K562 (cell line): ENCODE results near the gene R3HDM2. TPM values are rescaled to one million over a fixed set of nuclear protein-coding genes. Genes with fewer than 3 reads are reported as not detected.

ENCODE experiments used
- ATAC-seq: fragments of 200-7000 bp; cut with Tn5 transposase; 3 replicates; pipeline ENCODE4 v1.9.1; 2020; ENCODE audit warnings: moderate library complexity
- BruUV-seq: library from RNA; stranded (reverse); fragments of 400-500 nt; replicated peaks from 2 replicates; lab custom pipeline; 2021; lab: Mats Ljungman, UMichigan
- CTCF ChIA-PET: fragments of 300-600 bp; formaldehyde crosslinking; extraction: SDS; loops from one replicate; lab custom pipeline; 2021; ENCODE audit warnings: low intra/inter-chr PET ratio; lab: Yijun Ruan, JAX
- POLR2A ChIA-PET: fragments of 300-600, 350-650 bp; sonication (Branson Sonifier 250); formaldehyde crosslinking; extraction: SDS; loops from one replicate; lab custom pipeline; 2021; ENCODE audit warnings: antibody characterized with exemption, inconsistent platforms; lab: Yijun Ruan, JAX
- DNase-seq, 4 experiments: peaks; one replicate each; pipeline versions ENCODE4 v3.0.0 to v3.0.0-alpha.2; 2011 to 2018; ENCODE audit warnings: low spot score in 3 of 4, mixed read lengths in 3 of 4; ENCODE audit errors: extremely low read depth in 1 of 4
- FAIRE-seq: peaks from 2 replicates; lab custom pipeline; 2011; peaks lifted over from hg19 to GRCh38; lab: Jason Lieb, UNC
- H2AFZ ChIP-seq: 2 replicates; pipeline ENCODE4 v1.6.0; 2011; ENCODE audit warnings: low read depth, low read length, control low read depth, inconsistent platforms
- H3K27ac ChIP-seq: fragments of 200-600 bp; 3 replicates; pipeline ENCODE4 v1.8.0; 2011; ENCODE audit warnings: low read depth, mild to moderate bottlenecking, control low read depth, inconsistent platforms, low read length, moderate library complexity, mixed read lengths; ENCODE audit errors: extremely low read depth
- H3K27me3 ChIP-seq, 2 experiments: fragments of 300-600 bp in 1 of 2; 2 replicates in 1 of 2; 3 replicates in 1 of 2; pipeline versions ENCODE4 v1.6.0 to v1.8.0; 2011; ENCODE audit warnings: inconsistent platforms in 2 of 2, low read length in 2 of 2, mild to moderate bottlenecking in 1 of 2, mixed read lengths in 1 of 2, moderate library complexity in 1 of 2; ENCODE audit not compliant: control insufficient read depth in 2 of 2, insufficient read depth in 2 of 2
- H3K36me3 ChIP-seq: fragments of 300-600 bp; 3 replicates; pipeline ENCODE4 v1.8.0; 2011; ENCODE audit warnings: mild to moderate bottlenecking, low read length, inconsistent platforms; ENCODE audit not compliant: control insufficient read depth, insufficient read depth
- H3K4me1 ChIP-seq, 2 experiments: fragments of 200-600 bp in 1 of 2; replicated peaks in 1 of 2; 2 replicates in 1 of 2; 3 replicates in 1 of 2; pipeline versions ENCODE4 v1.5.1 to v1.8.0; 2011; ENCODE audit warnings: inconsistent platforms in 2 of 2, low read length in 2 of 2, mild to moderate bottlenecking in 1 of 2, mixed read lengths in 1 of 2, moderate library complexity in 1 of 2; ENCODE audit not compliant: control insufficient read depth in 2 of 2, insufficient read depth in 2 of 2
- H3K4me2 ChIP-seq: 2 replicates; pipeline ENCODE4 v1.6.1; 2011; ENCODE audit warnings: low read length, control low read depth, inconsistent platforms, mixed read lengths; ENCODE audit not compliant: insufficient read depth
- H3K4me3 ChIP-seq: fragments of 200-600 bp; sonication (generic), shearing (Covaris generic); 2 replicates; pipeline ENCODE4 v1.5.1; 2016; ENCODE audit warnings: control low read depth, inconsistent platforms
- H3K79me2 ChIP-seq: fragments of 200-600 bp; 3 replicates; pipeline ENCODE4 v1.8.0; 2011; ENCODE audit warnings: low read length, inconsistent platforms; ENCODE audit not compliant: control insufficient read depth, insufficient read depth
- H3K9ac ChIP-seq, 2 experiments: 2 replicates each; pipeline versions ENCODE4 v1.6.0 to v1.6.1; 2011; ENCODE audit warnings: low read depth in 2 of 2, low read length in 2 of 2, control low read depth in 1 of 2, inconsistent platforms in 1 of 2, mild to moderate bottlenecking in 1 of 2, mixed read lengths in 1 of 2; ENCODE audit not compliant: insufficient read depth in 1 of 2
- H3K9me1 ChIP-seq: one replicate; pipeline ENCODE4 v1.6.0; 2011; ENCODE audit warnings: inconsistent platforms, mild to moderate bottlenecking, low read length, moderate library complexity; ENCODE audit not compliant: control insufficient read depth, insufficient read depth
- H3K9me3 ChIP-seq: replicated peaks from 2 replicates; pipeline ENCODE4 v1.5.1; 2011; ENCODE audit warnings: low read depth, low read length, inconsistent platforms; ENCODE audit not compliant: control insufficient read depth, insufficient read depth
- H4K20me1 ChIP-seq: replicated peaks from 2 replicates; pipeline ENCODE4 v1.6.1; 2011; ENCODE audit warnings: low read length, inconsistent platforms, mixed read lengths; ENCODE audit not compliant: control insufficient read depth, insufficient read depth
- ARNT ChIP-seq, 2 experiments: fragments of 450-650 bp; IDR thresholded peaks; 2 replicates each; pipeline ENCODE4 v1.6.1; 2016; ENCODE audit warnings: mild to moderate bottlenecking in 1 of 2
- BCL6 ChIP-seq: fragments of 250-450 bp; sonication (Bioruptor Pico); IDR thresholded peaks from 2 replicates; pipeline ENCODE4 v1.4.0; 2020
- ELF4 ChIP-seq: fragments of 450-650 bp; formaldehyde crosslinking; IDR thresholded peaks from 2 replicates; pipeline ENCODE4 v1.4.0; 2022; ENCODE audit warnings: missing genetic modification characterization
- JUN ChIP-seq, 2 experiments: sonication (generic) in 1 of 2; formaldehyde crosslinking in 1 of 2; IDR thresholded peaks; 2 replicates each; pipeline versions ENCODE4 v1.6.1 to v1.8.0; 2012 to 2022; ENCODE audit warnings: borderline replicate concordance in 2 of 2, mild to moderate bottlenecking in 2 of 2, improper control_type of control experiment in 1 of 2, low read depth in 1 of 2, low read length in 1 of 2, missing genetic modification reagents in 1 of 2
- MAFG ChIP-seq: fragments of 450-650 bp; conservative IDR thresholded peaks from 2 replicates; pipeline ENCODE4 v1.6.1; 2016; ENCODE audit warnings: missing genetic modification characterization, missing compliant biosample characterization
- RHOXF2B ChIP-seq: fragments of 250-450 bp; sonication (Bioruptor Pico); conservative IDR thresholded peaks from 2 replicates; pipeline ENCODE4 v1.5.1; 2021
- SFPQ ChIP-seq: fragments of 200-400 bp; formaldehyde crosslinking; IDR thresholded peaks from 2 replicates; pipeline ENCODE4 v1.6.1; 2017; ENCODE audit warnings: mild to moderate bottlenecking, low read depth, low read length, moderate library complexity
- ZNF140 ChIP-seq: fragments of 250-450 bp; sonication (Bioruptor Pico); IDR thresholded peaks from 2 replicates; pipeline ENCODE4 v1.8.0; 2021; ENCODE audit warnings: moderate library complexity, mild to moderate bottlenecking, inconsistent platforms
- ZSCAN32 ChIP-seq: fragments of 450-650 bp; formaldehyde crosslinking; IDR thresholded peaks from 2 replicates; pipeline ENCODE4 v1.4.0; 2020; ENCODE audit warnings: mild to moderate bottlenecking, moderate library complexity
- WGBS: fragments of 100-300 bp; shearing (Covaris generic); methylation state at CpG from one replicate; pipeline ENCODE4 v1.1.6; 2016; ENCODE audit warnings: low coverage, mixed read lengths; ENCODE audit not compliant: insufficient coverage; ENCODE audit errors: missing lambda C conversion rate; 5-methylcytosine and 5-hydroxymethylcytosine counted together
- in situ Hi-C: fragments of 300-500 bp; cut with MboI; formaldehyde crosslinking; loops from 4 replicates; pipeline ENCODE4 v1.15.0; 2018; ENCODE audit warnings: inconsistent platforms, mixed read lengths
- intact Hi-C: fragments of 100-400 bp; cut with micrococcal nuclease; formaldehyde crosslinking; loops from 2 replicates; pipeline ENCODE4 v1.14.2; 2022
- polyA plus RNA-seq, 8 experiments: library from polyadenylated mRNA; depleted of rRNA in 4 of 8; stranded (reverse) in 5 of 8; unstranded in 3 of 8; fragments of >200 nt; fragmentation: Nextera tagmentation in 2 of 8; fragmentation: Illumina TruSeq in 1 of 8; extraction: Ambion mirVana in 2 of 8; extraction: Trizol in 1 of 8; gene quantifications; 2 replicates each; pipeline versions ENCODE4 v1.2.1 to v1.2.3, GENCODE V29; 2011 to 2014; ENCODE audit warnings: inconsistent platforms in 1 of 8, missing spikeins in 1 of 8
- total RNA-seq, 7 experiments: library from RNA; depleted of rRNA in 6 of 7; stranded (reverse); fragments of >200 nt in 6 of 7; fragmentation: Illumina TruSeq in 2 of 7; extraction: Trizol in 2 of 7; gene quantifications; 2 replicates each; pipeline versions ENCODE4 v1.2.1 to v1.2.3, GENCODE V29; 2011 to 2021; ENCODE audit warnings: low replicate concordance in 1 of 7
- TF ChIP-seq, protein P1 (sequence below): fragments of 250-450 bp; sonication (Bioruptor Pico); IDR thresholded peaks from 2 replicates; pipeline ENCODE4 v1.5.1; 2021; ENCODE audit warnings: mild to moderate bottlenecking
- TF ChIP-seq, protein P2 (sequence below): IDR thresholded peaks from 2 replicates; pipeline ENCODE4 v1.6.1; 2014; ENCODE audit warnings: antibody characterized with exemption
- TF ChIP-seq, protein P3 (sequence below), 3 experiments: fragments of 200-800 bp in 1 of 3; fragments of 250-450 bp in 1 of 3; fragments of 450-650 bp in 1 of 3; sonication (Bioruptor Pico) in 1 of 3; sonication (Bioruptor generic) in 1 of 3; formaldehyde crosslinking in 1 of 3; IDR thresholded peaks; 2 replicates each; pipeline versions ENCODE4 v1.6.1 to v1.8.0; 2016 to 2022; ENCODE audit warnings: mild to moderate bottlenecking in 2 of 3, missing genetic modification characterization in 2 of 3, missing compliant biosample characterization in 1 of 3, moderate library complexity in 1 of 3

Gene R3HDM2
- total and polyA plus RNA-seq, 9 of the 15 experiments (the other 6 are each of a cell fraction or from before 2014, with no cell fraction given) = 3.3 to 18.8 (median 9.0) TPM

- TF ChIP-seq, protein P1, sequence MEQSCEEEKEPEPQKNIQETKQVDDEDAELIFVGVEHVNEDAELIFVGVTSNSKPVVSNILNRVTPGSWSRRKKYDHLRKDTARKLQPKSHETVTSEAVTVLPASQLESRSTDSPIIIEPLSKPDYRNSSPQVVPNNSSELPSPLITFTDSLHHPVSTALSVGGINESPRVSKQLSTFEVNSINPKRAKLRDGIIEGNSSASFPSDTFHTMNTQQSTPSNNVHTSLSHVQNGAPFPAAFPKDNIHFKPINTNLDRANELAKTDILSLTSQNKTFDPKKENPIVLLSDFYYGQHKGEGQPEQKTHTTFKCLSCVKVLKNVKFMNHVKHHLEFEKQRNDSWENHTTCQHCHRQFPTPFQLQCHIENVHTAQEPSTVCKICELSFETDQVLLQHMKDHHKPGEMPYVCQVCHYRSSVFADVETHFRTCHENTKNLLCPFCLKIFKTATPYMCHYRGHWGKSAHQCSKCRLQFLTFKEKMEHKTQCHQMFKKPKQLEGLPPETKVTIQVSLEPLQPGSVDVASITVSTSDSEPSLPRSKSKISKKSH (CRISPR knock-in tag) = no peak
- TF ChIP-seq ELF4 (CRISPR knock-in tag) = no peak
- no peak for TF ChIP-seq ARNT (IDR thresholded peaks at IDR 0.05)
These were observed 169.4 kb downstream of the R3HDM2 start (continued) for GRCh38 chr12:57261428-57261865.

GRCh38 chr12:57260366-57260765 is 170.5 kb downstream of the R3HDM2 start:
- H3K9me3 ChIP-seq = no peaks in the 10 kb centered on the region
- in situ Hi-C loops = no loop called here
- ATAC-seq = no peak
- ChIA-PET CTCF (no interaction called here), POLR2A (interaction anchor here (0.9 to 1.8 kb wide), 3 partner anchors 10 to 192 kb away, joined by 3 to 9 read pairs (median 5); no protein-coding TSS in a partner anchor)
- no TSS peak for BruUV-seq
- H3K27me3 ChIP-seq = no peaks in the 10 kb centered on the region
- no peak overlapping the region for H3K4me2 ChIP-seq
- no peak overlapping the region for H3K27ac ChIP-seq
- H3K9me1 ChIP-seq = no peaks in the 10 kb centered on the region
- no peak for DNase-seq
- no peaks in the 10 kb centered on the region for H3K79me2 ChIP-seq
- no peak overlapping the region for H2AFZ ChIP-seq
- H4K20me1 ChIP-seq = no peaks in the 10 kb centered on the region
- WGBS = 69% methylated on average over 4 of the region's 4 CpGs
- intact Hi-C loops = no loop called here
- FAIRE-seq = no peak
- H3K4me1 ChIP-seq = no peaks in the 10 kb centered on the region; a peak in 1 of 5 replicates
- no peak overlapping the region for H3K4me3 ChIP-seq
- H3K9ac ChIP-seq = no peak overlapping the region
- H3K36me3 ChIP-seq = peaks cover 38% of the 10 kb centered on the region
- TF ChIP-seq SFPQ (no peak), RHOXF2B (CRISPR knock-in tag) (no peak), BCL6 (no peak), JUN (IDR thresholded peaks at IDR 0.05; ENCODE audit: borderline replicate concordance, low read depth, low read length) (no peak), JUN (CRISPR knock-in tag; IDR thresholded peaks at IDR 0.05; ENCODE audit: borderline replicate concordance) (no peak), ZNF140 (no peak), MAFG (tag) (no peak), ZSCAN32 (CRISPR knock-in tag) (no peak)
- TF ChIP-seq, protein P2, sequence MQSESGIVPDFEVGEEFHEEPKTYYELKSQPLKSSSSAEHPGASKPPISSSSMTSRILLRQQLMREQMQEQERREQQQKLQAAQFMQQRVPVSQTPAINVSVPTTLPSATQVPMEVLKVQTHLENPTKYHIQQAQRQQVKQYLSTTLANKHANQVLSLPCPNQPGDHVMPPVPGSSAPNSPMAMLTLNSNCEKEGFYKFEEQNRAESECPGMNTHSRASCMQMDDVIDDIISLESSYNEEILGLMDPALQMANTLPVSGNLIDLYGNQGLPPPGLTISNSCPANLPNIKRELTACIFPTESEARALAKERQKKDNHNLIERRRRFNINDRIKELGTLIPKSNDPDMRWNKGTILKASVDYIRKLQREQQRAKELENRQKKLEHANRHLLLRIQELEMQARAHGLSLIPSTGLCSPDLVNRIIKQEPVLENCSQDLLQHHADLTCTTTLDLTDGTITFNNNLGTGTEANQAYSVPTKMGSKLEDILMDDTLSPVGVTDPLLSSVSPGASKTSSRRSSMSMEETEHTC = no peak
- TF ChIP-seq, protein P3, sequence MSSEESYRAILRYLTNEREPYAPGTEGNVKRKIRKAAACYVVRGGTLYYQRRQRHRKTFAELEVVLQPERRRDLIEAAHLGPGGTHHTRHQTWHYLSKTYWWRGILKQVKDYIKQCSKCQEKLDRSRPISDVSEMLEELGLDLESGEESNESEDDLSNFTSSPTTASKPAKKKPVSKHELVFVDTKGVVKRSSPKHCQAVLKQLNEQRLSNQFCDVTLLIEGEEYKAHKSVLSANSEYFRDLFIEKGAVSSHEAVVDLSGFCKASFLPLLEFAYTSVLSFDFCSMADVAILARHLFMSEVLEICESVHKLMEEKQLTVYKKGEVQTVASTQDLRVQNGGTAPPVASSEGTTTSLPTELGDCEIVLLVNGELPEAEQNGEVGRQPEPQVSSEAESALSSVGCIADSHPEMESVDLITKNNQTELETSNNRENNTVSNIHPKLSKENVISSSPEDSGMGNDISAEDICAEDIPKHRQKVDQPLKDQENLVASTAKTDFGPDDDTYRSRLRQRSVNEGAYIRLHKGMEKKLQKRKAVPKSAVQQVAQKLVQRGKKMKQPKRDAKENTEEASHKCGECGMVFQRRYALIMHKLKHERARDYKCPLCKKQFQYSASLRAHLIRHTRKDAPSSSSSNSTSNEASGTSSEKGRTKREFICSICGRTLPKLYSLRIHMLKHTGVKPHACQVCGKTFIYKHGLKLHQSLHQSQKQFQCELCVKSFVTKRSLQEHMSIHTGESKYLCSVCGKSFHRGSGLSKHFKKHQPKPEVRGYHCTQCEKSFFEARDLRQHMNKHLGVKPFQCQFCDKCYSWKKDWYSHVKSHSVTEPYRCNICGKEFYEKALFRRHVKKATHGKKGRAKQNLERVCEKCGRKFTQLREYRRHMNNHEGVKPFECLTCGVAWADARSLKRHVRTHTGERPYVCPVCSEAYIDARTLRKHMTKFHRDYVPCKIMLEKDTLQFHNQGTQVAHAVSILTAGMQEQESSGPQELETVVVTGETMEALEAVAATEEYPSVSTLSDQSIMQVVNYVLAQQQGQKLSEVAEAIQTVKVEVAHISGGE (CRISPR knock-in tag; IDR thresholded peaks at IDR 0.05) = no peak
